CD4-positive, alpha-beta T cell treated with Interleukin-6 for 4 hours (primary cell): ENCODE measurements around the gene ITGAX.
A peak's percentile ranks its signal among the peaks of the same experiment; 100 is the strongest.
"Not testable (repeated sequence)": the region's sequence is repeated elsewhere in the genome, so short reads cannot be mapped to it uniquely, and the experiment has no call there.

ENCODE experiments used
- DNase-seq: peaks from one replicate; pipeline ENCODE4 v3.0.0-alpha.2; 2020; ENCODE audit warnings: mixed read lengths

ITGAX gene

GRCh38 chr16:31412750-31413149 is 57.8 kb downstream of the ITGAX start:
- DNase-seq: no peak

GRCh38 chr16:31413381-31413780 is 58.4 kb downstream of the ITGAX start:
- DNase-seq: no peak

- DNase-seq: no peak
Measured at GRCh38 chr16:31413943-31414342, 59.0 kb downstream of the ITGAX start.

GRCh38 chr16:31414706-31415105 is 59.7 kb downstream of the ITGAX start:
- no peak for DNase-seq

GRCh38 chr16:31416371-31416770 is 61.4 kb downstream of the ITGAX start:
- DNase-seq: no peak

GRCh38 chr16:31417036-31417435 is 62.1 kb downstream of the ITGAX start:
- DNase-seq: not testable (repeated sequence)

GRCh38 chr16:31417916-31418315 is 62.9 kb downstream of the ITGAX start:
- DNase-seq: no peak

GRCh38 chr16:31420037-31420436 is 65.1 kb downstream of the ITGAX start:
- no peak for DNase-seq

- peak; percentile 15 for DNase-seq
Measured at GRCh38 chr16:31421587-31421986, 66.6 kb downstream of the ITGAX start.

GRCh38 chr16:31423241-31423640 is 68.3 kb downstream of the ITGAX start:
- no peak for DNase-seq

GRCh38 chr16:31423801-31424200 is 68.8 kb downstream of the ITGAX start:
- DNase-seq: no peak

- peak; percentile 73 for DNase-seq
Measured at GRCh38 chr16:31427441-31428278, 72.7 kb downstream of the ITGAX start.

- DNase-seq: no peak
Measured at GRCh38 chr16:31428279-31428597, 73.3 kb downstream of the ITGAX start, which contains the start of gene COX6A2. Gene COX6A2 (minus strand): TSS chr16:31428360. CDS start chr16:31428325, 35 bp downstream.

- DNase-seq: no peak
Measured at GRCh38 chr16:31428638-31429247, 73.8 kb downstream of the ITGAX start.

GRCh38 chr16:31429314-31429713 is 74.3 kb downstream of the ITGAX start:
- DNase-seq: no peak

GRCh38 chr16:31429796-31430195 is 74.8 kb downstream of the ITGAX start:
- DNase-seq: no peak

GRCh38 chr16:31430380-31431052 is 75.5 kb downstream of the ITGAX start:
- DNase-seq: no peak
